Ureter (tissue), 1 donor: ENCODE results near the gene RPA1. TPM values are rescaled to one million over a fixed set of nuclear protein-coding genes. Genes with fewer than 3 reads are reported as not detected.

Experiments
- DNase-seq: peaks from one replicate; pipeline ENCODE4 v3.0.0-alpha.2; 2020; ENCODE audit warnings: low spot score
- total RNA-seq: library from RNA; stranded (reverse); gene quantifications from one replicate; pipeline ENCODE4 v1.2.4, GENCODE V29; 2023
- donor health status: DM: yes; HTN: yes; CAD: no.

Gene RPA1
- total RNA-seq, 1 donor from 2014 or later: 82.2 TPM

DNA sequence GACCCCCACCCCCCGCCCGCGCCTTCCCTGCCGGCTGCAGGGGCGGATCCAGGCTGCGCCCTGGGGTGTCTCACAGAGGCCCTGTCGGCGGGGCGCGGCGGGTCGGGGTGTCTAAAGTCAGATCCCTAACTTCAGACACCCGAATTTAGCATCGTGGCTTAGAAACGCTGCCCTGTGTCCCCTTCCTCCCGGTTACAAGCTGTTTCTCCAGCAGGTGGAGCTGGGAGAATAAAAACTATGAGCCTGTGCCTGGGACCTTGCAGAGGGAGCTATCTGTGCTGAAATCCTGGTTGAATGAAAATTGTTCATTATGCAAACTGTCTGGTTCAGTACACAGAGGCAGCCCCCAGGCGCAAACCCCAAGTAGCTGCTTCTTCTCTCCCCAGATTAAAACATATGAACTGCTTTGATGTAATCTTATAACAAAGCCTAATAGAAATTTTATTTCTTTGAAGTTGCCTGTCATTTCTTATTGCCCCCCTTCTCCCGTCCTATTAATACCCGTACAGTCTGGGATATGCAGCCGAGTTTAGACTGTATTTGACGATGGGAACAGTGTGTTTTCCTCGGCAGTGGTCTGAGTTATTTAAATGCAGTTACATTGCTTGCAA, 79.0 kb downstream of the RPA1 start:
- DNase-seq: peak; percentile 81

DNA sequence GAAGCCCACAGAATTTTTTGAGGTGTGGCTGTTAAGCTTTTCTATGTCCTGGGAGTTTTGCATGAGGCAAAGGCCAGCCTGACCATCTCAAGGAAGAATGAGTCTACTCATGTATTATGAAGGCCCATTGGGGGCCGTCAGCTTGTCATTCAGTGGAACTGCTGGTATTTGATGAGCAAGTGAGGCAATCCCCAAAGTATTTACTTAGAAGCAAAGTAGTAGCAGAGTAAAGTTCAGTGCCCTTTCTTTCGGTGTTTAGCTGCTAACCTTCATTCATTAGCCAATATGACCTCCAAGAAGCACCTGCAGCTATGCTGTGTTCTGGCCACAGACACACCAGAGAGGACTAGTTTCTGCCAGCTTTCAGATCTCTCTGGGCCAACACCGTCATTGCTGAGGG, 80.2 kb downstream of the RPA1 start:
- DNase-seq: no peak

DNA sequence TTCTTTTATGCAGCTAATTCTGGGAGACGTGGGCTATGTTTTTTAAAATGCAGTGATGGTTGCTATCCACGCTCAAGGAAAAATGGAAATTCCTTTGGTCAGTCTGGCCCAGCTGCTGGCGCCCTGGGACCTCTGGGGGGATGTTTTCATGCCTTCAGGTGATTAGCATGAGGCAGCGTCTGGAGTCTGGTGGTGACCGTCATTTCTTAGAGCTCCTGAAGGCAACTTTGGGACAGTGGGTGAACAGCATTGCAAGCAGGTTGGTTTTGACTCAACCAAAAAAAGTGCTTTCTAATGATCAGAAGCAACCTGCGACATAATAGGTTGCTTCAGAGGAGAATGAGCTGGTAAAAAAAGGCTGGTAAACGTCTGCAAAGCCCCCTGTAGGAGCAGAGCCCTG, 82.3 kb downstream of the RPA1 start:
- DNase-seq: no peak

DNA sequence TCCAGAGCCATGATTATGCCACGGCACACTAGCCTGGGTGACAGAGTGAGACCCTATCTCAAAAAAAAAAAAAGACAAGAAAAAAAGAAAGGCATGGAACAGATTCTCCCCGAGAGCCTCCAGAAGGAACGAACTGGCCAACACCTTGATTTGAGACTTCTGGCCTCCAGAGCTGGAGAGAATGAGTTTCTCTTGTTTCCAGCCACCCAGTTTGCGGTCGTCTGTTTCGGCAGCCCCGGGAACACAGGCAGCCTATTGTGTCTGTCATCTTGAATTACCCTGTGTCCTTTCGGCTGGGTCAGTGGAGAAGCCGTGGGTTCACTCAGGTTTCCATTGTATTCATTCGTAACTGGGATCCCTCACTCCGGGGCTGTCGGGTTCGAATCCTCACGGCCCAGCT, 83.9 kb downstream of the RPA1 start:
- no peak for DNase-seq

DNA sequence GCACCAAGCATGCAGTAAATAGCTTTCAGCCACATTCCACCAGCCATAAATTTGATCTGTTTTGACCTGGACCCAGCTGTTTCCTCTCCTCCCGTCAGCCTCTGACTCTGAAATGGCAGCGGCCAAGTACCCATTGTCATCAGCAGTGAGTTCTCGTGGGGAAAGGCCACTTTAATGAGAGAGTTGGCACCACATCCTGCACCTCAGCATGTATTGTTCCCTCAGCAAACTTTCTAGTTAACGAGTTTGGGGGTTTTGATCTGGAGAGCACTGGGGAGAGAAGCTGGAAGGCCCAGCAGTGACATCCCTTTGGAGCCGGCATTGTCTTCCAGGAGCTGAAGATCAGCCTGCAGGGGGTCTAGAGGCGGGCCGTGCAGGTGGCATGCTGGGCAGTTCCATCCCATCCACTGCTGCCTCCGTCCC, 84.9 kb downstream of the RPA1 start:
- DNase-seq: no peak

DNA sequence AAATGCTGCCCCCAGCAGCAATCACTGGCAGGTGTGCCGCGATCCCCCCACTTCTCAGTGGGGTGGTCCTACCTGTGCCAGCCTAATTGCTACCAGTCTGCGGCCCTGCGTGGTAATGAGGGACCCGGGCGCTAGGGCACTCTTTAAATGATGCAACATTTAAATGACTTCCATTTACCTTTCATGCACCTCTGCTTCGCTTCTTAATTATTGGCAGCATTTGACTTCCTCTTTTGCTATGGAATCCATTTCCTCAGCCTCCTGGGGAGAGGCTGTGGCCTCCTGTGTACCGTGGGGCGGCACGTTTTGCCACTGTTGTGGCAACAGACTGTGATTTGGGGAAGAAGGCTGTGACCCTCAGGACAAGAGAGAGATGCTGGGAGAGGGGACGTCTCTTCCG, 86.1 kb downstream of the RPA1 start:
- DNase-seq: no peak

DNA sequence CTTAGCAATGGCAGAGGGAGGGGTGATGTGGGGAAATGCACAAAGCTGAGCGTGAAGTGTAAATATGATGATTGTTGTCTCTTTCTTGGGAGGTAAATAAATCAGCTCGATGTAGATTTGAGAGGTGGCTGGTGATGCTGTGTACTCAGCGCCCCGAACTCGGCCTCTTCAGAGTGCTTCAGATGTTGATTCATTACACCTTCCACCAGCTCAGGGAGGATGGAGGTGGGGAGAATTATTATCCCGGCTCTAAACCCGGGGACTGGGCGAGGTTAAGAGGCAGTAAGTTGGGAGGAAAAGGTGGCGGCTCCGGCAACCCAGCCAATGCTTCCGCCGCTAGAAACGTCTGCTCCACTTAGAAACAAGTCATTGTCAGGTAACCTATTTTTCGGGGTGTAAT, 86.5 kb downstream of the RPA1 start:
- DNase-seq: no peak

DNA sequence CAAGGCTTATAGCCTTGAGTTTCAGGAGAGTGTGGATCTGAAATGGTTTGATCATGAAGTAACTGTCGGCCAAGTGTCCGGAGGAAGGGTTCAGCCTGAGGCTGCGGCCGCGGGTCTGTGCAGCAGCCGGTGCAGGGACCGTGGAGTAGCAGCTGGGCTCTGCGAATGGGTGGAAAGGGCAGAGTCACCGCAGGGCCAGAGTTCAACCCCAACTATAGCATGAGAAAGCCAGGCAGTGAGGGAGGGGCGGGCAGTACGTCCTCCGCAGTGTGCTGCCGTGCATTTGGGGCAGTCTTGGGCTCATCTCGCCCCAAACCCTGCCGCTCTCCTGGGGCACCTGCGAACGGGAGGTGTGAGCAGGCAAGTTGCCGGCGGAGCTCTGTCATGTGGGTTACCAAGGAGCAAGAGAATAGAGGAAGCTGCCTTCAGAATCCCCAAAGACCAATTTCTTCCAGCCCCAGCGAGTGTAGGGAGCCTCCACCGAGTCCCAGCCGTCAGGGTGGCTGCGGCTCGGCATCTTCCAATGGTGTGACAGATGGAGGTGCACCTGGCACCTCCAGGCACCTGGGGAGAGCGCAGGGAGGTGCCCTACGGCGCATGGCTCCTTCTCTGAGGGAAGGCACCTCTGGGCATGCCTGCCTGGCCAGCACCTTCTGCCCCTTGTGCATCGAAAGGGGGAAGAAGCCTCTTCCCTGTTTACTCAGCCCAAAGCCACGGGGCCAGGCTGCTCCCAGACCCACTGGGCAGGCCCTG, 87.3 kb downstream of the RPA1 start:
- DNase-seq: no peak

DNA sequence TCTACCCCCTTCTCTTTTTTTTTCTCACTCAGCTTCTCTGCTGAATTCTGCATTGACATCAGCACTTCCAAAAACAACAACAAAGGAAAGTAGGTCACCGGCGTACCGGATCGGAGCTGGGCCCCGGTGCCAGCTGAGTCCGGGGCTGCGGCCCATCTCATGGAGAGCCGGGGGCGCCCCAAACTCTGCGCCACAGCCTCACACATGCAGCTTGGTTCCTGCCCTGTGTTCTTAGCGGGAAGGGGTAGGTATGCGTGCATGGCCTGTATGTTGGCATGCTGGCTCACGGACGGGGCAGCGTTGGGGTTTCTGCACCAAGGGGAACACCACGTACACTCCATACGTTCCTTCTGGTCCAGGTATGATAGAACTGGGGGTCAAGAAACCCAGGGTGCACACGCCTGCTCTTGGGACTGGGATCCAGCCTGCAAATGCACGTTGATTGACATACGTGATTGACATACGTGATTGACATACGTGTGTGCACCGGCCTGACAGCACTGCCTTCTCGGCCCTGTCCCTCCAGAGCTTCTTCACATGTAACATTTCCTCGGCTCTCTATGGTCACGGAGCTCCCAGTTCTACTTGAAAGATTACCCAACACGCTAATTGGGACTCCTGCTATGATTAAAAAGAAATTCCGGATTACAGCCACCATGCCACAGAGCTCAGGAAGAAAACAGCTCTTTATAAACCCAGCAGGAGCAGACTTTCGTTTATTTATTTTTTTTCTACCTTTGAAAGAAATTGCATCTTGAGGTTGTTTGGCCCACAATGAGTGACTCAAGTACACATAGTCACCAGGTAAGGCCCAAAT, 88.7 kb downstream of the RPA1 start:
- no peak for DNase-seq

DNA sequence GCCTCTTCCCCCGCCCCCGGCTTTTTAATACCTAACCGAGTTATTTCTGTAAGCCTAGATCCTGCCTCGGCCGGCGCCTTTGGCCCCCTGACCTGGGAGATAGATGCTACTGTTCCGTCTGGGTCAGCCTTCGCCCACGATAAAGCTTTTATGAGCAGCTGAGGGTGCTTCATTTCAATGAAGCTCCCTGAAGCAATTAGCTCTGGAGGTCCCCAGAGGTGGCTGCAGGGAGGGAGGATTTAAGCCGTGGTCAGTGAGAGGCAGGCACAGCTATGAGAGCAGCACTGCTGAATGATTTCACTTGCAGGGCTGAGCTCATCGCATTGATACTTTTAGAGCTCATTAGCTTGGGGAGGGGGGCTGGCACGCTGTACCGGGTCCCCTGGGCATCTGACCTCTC, 89.4 kb downstream of the RPA1 start:
- DNase-seq: no peak

DNA sequence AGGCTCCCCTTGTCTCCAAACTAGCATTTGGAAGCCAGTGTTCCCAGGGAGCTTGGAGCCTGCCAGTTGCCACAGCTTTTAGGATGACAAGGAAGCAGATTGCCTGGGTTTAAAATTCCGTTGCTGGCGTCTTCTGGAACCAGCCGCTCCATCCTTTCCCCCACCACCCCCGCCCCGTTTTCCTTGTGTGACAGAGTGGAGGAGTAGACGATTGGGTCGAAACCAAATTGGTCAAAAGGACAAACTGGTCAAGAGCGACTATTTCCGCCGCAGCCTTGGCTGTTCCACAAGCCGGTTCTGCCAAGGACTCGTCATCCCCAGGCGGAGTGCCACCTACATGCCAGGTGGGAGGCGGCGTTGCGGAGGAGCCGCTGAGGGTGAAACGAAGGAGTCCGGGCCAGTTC, 91.1 kb downstream of the RPA1 start:
- DNase-seq: no peak

DNA sequence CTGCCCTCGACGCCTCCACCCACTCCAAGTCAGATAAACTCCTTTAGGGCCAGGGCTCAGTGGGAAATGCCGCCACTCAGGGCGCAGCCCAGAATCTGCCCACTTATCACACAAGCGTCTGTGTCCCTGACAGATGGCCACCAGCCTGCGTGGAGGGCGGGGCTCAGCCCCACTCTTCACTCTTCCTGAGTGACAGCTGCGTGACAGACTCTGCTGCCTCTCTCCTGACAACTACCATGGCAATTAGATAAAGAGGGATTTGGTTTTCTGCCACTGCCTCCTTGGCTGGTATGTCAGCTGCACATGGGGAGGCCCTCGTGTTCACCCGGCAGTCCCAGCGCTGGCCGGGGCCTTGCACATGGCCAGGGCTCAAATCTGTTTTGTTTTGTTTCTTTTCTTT, 99.2 kb downstream of the RPA1 start:
- no peak for DNase-seq

DNA sequence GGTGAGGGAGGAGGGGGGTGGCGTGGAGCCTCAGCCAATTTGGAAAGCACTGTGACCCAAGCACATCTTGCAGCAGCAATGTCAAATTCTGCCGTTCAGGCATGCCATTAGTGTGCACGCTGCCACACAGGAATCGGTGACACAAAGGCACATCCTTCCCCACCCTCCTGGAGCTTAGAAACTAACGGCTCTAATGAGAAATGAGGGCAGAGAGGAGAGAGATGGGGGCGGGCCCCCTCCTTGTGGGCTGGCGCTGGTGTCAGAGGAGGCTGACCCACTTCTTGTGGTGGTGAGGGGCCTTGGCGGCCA, 100.5 kb downstream of the RPA1 start:
- no peak for DNase-seq

DNA sequence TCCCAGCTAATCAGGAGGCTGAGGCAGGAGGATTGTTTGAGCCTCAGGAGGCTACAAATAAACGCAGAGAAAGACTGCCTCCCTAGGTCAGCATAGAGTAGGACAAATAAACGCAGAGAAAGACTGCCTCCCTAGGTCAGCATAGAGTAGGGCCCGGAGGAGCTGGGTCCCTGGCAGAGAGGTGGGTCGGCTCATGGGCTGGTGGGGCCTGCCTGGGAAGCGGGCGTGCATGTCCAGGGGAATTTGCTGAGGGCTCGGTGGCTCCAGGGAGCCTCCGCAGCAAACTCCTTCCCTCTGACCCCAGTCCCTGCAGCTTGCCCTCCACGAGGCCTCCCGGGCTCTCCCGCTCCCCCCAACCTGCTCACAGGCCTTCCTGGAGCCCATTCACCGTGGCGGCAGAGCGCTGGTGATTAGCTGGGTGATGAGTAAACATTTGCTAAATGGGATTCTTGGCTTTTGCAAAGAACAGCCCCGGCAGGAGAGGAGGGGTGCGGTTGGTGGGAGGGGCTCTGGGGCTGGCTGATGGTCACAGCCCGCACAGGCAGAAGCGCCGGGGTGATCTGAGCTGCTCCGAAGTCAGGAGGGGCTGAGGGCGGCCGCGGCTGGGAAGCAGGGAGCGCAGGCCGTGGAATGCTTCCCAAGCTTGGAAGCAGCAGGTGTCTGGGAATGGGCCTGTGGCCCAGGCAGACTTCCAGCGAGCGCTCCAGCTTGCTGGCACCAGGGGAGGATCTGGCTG, 102.2 kb downstream of the RPA1 start:
- no peak for DNase-seq

DNA sequence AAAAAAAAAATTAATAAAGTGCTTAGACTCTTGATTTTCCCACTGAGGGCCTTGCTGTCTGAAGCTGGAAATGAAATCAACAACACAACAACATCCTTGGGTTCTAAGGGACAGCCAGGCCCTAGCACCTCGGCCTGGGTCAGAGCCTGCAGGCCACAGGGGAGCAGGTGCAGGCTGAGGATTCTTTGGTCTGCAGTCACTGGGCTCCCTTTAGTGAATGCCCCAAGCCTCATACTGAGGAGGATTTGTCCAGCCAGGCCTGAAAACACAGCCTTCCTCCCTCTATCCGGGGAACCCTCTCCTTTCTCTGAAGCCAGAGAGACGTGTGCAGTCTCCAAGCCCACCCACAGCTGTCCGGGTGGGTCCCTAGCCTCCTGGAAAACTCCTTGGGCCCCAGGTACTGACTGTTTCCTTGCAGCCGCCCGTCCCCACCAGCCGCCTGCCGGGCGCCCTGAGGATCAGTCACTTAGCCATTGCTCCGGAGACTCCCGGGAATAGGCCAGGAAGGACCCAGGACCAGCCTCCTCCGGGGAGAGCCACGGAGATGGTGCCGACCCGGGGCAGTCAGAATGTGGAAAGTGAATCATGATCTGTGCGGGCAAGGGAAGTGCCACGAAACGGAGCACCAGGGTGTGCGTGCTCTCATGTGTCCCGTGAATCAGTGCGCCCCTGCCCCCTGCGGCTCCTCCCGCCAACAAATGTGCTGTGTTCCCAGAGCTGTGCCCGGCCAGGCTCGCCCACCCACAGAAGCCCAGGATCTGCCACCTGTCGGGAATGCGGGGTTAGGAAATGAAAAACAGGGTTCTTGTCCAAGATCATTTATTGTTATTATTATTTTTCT, 104.3 kb downstream of the RPA1 start:
- DNase-seq: no peak

DNA sequence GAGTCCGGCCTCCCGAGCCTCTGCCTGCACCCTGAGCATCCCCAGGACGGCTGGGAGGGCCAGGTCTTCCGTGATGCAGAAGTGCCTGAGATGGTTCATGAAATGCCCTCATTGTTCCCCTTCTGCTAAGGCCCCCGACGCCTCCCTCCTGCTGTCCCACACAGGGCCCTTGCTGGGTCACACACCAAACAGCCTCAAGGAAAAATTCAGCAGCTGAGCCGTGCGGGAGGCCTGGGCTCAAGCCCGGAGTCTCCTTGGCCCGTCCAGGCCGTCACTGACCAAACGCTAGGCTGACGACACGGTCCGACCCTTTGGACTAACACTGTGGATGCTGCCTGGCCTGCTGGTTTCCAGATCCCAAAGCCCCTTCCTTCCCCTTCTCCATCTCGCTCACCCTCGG, 105.1 kb downstream of the RPA1 start:
- no peak for DNase-seq

DNA sequence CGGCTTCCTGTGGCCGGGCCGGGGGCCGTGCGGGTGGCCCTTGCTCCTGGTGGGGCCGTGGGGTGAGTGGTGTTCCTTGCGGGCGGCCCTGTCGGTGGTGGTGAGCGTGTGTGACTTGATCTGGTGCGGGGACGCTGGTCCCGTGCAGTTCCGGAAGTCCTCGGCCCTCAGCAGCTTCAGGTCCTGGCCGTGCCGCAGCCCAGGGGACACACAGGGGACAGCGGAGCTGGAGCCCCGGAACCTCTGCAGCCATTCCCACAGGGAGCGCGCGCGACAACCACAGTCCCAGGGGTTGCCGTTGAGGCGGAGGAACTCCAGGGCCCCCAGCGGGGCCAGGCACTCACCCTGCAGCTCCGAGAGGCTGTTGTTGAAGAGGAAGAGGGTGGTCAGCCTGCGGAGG, 107.0 kb downstream of the RPA1 start:
- DNase-seq: no peak

DNA sequence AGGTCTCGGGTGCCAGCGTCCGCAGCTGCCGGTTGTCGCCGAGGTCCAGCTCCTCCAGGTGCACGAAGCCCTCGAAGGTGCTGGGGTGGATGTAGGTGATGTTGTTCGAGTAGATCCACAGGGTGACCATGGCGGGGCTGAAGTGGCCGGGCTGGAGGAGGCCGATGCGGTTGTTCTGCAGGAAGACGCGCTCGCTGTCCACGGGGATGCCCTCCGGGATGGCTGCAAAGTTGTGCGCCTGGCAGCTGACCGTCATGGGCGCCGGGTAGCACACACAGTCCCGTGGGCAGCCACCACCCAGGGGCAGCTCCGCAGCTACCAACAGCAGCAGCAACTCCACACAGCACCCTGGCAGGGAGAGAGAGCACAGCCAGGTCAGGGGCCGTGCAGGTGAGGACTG, 107.7 kb downstream of the RPA1 start:
- no peak for DNase-seq

DNA sequence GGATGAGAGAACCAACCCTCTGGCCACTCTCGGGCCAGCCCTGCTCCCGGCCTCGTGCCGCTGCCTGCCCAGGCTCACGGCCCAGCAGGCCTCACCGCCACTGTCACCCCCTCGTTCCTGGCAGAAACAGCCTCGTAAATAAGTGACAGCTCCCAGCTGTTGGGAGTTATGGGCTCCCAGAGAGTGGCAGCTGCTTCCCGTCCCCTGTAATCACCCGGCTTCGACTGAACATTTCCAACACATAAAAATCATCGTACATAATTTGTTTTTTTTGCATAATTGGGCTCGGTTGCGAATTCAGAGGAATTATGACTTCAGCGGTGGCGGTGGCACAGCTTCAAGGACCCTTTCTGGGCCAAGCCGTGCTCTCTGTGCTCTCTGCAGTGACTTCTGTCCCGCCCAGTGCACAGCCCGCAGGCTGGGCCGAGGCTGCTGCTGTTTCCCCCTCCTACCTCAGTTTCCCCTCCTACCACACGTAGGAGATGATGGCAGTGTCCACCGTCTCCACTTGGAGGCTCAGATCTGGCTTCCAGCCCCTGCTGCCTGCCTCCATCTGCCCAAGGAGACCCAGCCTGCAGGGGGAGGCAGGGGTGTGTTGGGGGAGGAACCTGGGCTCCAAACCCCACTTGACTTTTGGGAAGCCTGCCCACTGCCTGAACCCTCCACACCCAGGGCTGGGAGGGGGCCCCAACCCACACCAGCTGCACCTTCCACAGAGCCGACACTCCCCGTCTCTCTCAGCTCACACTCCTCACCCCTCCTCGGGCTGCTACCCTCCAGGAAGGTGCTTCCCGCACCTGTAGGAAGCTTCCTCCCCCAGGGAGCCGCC, 110.4 kb downstream of the RPA1 start:
- DNase-seq: peak; percentile 79

DNA sequence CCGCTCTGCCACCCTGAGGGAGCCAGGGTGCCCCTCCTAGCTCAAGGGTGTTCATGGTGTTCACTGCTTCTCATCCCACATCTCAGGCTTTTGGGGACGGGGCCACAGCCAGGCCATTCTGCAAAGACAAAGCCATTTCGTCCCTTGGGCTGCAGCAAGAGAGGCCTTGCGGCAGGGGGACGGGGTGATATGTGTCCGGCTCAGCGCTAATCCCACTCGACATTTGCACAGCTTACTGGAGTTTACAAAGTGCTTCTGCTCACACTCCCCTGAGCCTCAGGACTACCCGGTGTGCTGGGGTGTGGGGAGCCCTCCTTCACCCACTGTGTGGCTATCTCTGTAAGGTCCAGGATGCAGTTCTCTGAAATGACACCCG, 111.0 kb downstream of the RPA1 start:
- no peak for DNase-seq
